ENCODE data around the gene PLCXD3. TPM values are rescaled to one million over a fixed set of nuclear protein-coding genes. Genes with fewer than 3 reads are reported as not detected.

PLCXD3 gene
- total and polyA plus RNA-seq, 2 of the 8 experiments (the other 6 are each of a cell fraction or from before 2014, with no cell fraction given) = 0.03 to 0.07 TPM

DNA sequence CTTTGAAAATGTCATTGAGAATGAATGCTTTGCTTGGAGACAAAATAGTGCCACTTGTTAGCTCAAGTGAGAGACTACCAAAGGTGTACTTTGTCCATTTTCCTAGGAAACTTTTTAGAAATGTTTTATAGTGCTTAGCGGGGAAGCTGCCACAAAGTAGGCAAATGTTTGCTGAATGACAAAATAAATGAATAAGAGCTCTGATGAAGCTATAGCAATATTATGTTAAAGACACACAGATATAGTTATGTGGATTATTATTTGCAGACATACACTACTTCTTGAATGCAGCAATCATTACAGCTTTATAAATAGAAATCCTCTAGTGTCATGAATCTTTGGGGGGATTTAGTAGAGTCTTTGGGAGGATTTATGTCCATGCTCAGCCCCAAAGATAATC lies 204.4 kb downstream of the PLCXD3 start (continued):
- TF ChIP-seq ASH2L (IDR thresholded peaks at IDR 0.05; ENCODE audit: low read length) (no peak), SP2 (IDR thresholded peaks at IDR 0.05; ENCODE audit: low read length) (no peak)
